SJCRH30 (cell line): ENCODE data around the gene SLC25A34. TPM values are rescaled to one million over a fixed set of nuclear protein-coding genes. Genes with fewer than 3 reads are reported as not detected.
A peak's percentile ranks its signal among the peaks of the same experiment; 100 is the strongest.
"Not testable (repeated sequence)": the region's sequence is repeated elsewhere in the genome, so short reads cannot be mapped to it uniquely, and the experiment has no call there.

Experiments
- DNase-seq, 2 experiments: peaks; one replicate each; pipeline ENCODE4 v3.0.0-alpha.2; 2015 to 2020
- H3K27ac ChIP-seq: fragments of 250-450 bp; sonication (Bioruptor Pico); 2 replicates; pipeline ENCODE4 v1.5.1; 2020; ENCODE audit warnings: mild to moderate bottlenecking, moderate library complexity
- H3K27me3 ChIP-seq: fragments of 250-450 bp; sonication (Bioruptor Pico); 2 replicates; pipeline ENCODE4 v1.5.1; 2020; ENCODE audit warnings: mild to moderate bottlenecking, moderate library complexity
- H3K36me3 ChIP-seq: fragments of 250-450 bp; sonication (Bioruptor Pico); 2 replicates; pipeline ENCODE4 v1.5.1; 2020; ENCODE audit warnings: mild to moderate bottlenecking, moderate library complexity
- H3K4me1 ChIP-seq: fragments of 250-450 bp; sonication (Bioruptor Pico); 2 replicates; pipeline ENCODE4 v1.5.1; 2020; ENCODE audit warnings: mild to moderate bottlenecking, moderate library complexity
- H3K4me3 ChIP-seq: fragments of 250-450 bp; sonication (Bioruptor Pico); 2 replicates; pipeline ENCODE4 v1.5.1; 2020; ENCODE audit warnings: mild to moderate bottlenecking, moderate library complexity
- H3K9me3 ChIP-seq: fragments of 250-450 bp; sonication (Bioruptor Pico); replicated peaks from 2 replicates; pipeline ENCODE4 v1.5.1; 2020; ENCODE audit warnings: mild to moderate bottlenecking, moderate library complexity
- total RNA-seq: library from RNA; depleted of rRNA; stranded (reverse); fragments of >200 nt; shearing (Covaris generic); gene quantifications from 2 replicates; pipeline ENCODE4 v1.2.3, GENCODE V29; 2014; rRNA removed

SLC25A34 gene
- total RNA-seq: 2.8 and 3.5 TPM in 2 replicates

DNA sequence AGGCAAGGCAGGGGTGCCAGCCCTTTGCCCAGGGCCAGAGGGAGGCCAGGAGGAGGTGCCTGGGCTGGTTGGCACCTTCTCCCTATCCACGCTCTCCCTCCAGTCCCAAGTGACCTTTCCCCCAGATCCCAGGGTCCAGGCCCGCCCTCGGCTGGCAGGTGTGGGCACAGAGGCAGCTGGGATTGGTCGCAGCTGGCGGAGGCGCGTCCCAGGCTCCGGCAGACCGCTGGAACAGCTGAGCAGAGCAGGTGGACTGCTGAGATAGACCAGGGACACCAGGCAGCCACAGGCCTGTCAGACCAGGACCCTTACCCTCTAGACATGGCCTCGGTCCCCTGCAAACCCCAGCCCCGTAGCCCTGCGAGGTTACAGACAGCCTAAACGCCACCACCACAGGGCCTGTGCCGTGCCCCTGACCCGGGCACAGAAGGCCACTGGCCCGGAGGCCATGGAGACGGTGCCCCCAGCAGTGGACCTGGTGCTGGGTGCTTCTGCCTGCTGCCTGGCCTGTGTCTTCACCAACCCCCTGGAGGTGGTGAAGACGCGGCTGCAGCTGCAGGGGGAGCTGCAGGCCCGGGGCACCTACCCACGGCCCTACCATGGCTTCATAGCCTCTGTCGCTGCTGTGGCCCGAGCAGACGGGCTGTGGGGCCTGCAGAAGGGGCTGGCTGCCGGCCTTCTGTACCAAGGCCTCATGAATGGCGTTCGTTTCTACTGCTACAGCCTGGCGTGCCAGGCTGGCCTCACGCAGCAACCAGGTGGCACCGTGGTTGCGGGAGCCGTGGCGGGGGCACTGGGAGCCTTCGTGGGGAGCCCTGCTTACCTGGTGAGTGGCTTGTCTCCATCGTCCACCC lies at the start of gene SLC25A34:
TSS of gene SLC25A34 (plus strand) at position 221 of the 854 bp plus-strand sequence. CDS start at position 449, 228 bp downstream.
- Histone ChIP-seq H3K9me3 (no peaks in the 10 kb centered on the region), H3K4me3 (no peak within 1 kb of the TSS), H3K4me1 (peaks cover 41% of the 10 kb centered on the region), H3K27ac (peak within 1 kb of the TSS; percentile 73), H3K27me3 (no peaks in the 10 kb centered on the region), H3K36me3 (peaks cover 2% of the 10 kb centered on the region)
- DNase-seq: peak; percentile 96 to 97

DNA sequence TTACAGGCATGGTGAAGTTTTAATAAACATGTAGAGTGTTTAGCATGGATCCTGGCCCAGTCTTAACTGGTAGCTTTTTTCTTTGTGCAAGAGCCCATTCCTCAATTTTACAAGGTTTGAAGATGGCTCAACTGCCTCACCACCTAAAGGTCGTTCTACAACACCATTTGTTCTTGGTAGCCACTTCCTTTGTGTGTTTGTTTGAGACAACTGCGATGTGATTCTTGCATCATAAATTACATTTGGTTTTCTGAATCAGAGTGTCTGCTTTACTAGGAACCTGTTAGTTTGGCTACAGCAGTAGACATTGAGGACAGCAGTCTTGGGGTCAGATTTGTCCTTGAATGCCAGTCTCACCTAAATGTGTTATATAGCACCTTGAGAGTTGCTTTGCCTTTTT lies 48.6 kb upstream of the SLC25A34 start:
- Histone ChIP-seq H3K27me3 (no peaks in the 10 kb centered on the region), H3K27ac (no peak overlapping the region), H3K9me3 (no peaks in the 10 kb centered on the region), H3K36me3 (peaks cover 5% of the 10 kb centered on the region; the same call in 1 of the 2 replicates), H3K4me1 (peaks cover 9% of the 10 kb centered on the region), H3K4me3 (no peak overlapping the region)
- no peak for DNase-seq

DNA sequence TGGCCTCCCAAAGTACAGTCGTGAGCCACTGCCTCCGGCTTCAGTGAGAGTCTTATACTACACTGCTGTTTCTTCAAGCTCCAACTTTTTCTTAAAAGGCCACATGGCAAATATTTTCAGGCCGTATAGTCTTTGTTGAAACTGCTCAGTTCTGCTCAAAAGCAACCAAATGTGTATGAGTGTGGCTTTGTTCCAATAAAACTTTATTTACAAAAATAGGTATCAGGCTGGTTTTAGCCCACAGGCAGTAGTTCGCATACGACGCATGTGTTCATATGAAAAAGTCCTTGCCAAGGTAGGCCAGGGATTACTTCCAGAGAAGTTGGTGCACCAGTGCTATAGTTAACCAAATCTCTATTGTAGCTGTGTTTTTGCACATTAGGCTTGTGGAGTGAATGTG lies 45.7 kb upstream of the SLC25A34 start:
- Histone ChIP-seq H3K27ac (no peak overlapping the region), H3K4me1 (peaks cover 9% of the 10 kb centered on the region), H3K27me3 (no peaks in the 10 kb centered on the region), H3K4me3 (no peak overlapping the region), H3K9me3 (no peaks in the 10 kb centered on the region), H3K36me3 (peaks cover 5% of the 10 kb centered on the region; the same call in 1 of the 2 replicates)
- no peak for DNase-seq

DNA sequence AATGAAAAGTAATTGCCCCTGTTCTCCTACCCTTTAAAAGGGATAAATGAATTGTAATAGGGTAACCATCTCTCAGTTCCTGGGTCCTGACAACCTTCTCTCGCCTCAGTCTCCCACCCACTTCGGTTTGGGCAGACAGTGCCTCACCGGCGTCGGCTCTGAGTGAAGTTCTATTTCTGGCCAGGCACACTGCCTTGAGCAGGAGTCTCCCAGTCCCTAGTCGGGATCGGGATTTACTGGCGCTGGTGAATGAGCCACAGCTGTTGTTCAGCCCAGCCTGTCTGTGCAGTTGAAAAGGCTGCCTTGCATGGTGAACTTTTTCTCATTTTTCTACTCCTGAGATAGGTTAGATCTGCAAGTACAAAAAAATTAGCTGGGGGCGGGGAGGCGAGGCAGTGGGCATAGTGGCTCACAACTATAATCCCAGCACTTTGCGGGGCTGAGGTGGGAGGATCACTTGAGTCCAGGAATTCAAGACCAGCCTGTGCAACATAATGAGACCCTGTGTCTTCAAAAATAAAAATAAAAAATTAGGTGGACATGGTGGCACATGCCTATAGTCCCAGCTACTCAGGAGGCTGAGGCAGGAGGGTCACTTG lies 44.5 kb upstream of the SLC25A34 start:
- peak; percentile 75 to 83 for DNase-seq

DNA sequence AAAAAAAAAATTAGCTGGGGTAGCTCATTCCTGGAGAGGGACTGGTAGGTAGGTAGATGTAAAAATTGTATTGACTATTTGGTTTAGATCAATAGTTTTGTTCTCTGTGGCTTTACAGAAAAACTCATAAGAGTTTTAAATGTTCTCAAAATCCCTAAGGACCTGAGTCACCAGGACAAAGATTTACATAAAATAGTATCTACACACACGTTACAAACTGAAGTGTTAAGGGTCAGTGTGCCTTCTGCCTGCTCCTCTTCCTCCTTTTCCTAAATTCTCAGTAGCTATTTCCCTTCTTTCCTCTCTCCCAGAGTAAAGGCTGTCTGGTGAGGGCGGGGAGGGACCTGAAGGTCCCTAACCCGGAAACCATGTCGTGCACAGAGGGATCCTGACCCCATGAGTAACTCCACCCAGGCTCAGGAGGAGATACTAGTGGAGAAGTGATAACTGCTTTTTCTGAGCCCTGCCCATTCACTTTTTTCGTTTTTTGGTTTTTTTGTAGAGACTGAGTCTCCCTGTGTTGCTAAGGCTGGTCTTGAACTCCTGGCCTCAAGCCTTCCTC lies 43.9 kb upstream of the SLC25A34 start:
- no peak overlapping the region for H3K27ac ChIP-seq
- peaks cover 9% of the 10 kb centered on the region for H3K4me1 ChIP-seq
- DNase-seq: no peak
- no peaks in the 10 kb centered on the region for H3K9me3 ChIP-seq
- no peaks in the 10 kb centered on the region for H3K27me3 ChIP-seq
- peaks cover 5% of the 10 kb centered on the region; the same call in 1 of the 2 replicates for H3K36me3 ChIP-seq
- no peak overlapping the region for H3K4me3 ChIP-seq

More for the DNA sequence above, 44.5 kb upstream of the SLC25A34 start:
- H3K4me3 ChIP-seq: no peak overlapping the region
- peaks cover 9% of the 10 kb centered on the region for H3K4me1 ChIP-seq
- H3K36me3 ChIP-seq: peaks cover 5% of the 10 kb centered on the region; the same call in 1 of the 2 replicates
- H3K27me3 ChIP-seq: no peaks in the 10 kb centered on the region
- no peaks in the 10 kb centered on the region for H3K9me3 ChIP-seq
- H3K27ac ChIP-seq: no peak overlapping the region; the same call in 1 of the 2 replicates

DNA sequence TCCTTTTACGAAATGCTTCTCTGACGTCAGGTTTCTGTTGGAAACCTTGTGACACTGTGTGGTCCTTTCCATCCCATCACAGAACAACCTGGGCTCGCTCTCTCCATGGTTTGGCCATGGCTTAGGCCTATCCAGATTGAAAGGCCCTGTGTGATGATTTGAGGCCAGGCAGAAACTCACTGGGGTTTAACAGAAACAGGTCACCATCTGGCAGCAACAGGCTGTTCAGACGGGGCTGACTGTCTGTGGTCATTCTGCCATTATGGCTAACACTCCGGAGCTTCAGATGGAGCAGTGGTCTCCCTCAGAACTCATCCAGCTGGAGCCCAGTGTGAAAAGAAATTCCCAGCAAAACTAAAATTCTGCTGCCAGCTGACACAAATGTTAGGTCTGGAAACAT lies 42.7 kb upstream of the SLC25A34 start:
- peaks cover 5% of the 10 kb centered on the region for H3K36me3 ChIP-seq
- H3K9me3 ChIP-seq: no peaks in the 10 kb centered on the region
- peaks cover 9% of the 10 kb centered on the region for H3K4me1 ChIP-seq
- no peak overlapping the region for H3K27ac ChIP-seq
- no peaks in the 10 kb centered on the region for H3K27me3 ChIP-seq
- H3K4me3 ChIP-seq: no peak overlapping the region
- no peak for DNase-seq

DNA sequence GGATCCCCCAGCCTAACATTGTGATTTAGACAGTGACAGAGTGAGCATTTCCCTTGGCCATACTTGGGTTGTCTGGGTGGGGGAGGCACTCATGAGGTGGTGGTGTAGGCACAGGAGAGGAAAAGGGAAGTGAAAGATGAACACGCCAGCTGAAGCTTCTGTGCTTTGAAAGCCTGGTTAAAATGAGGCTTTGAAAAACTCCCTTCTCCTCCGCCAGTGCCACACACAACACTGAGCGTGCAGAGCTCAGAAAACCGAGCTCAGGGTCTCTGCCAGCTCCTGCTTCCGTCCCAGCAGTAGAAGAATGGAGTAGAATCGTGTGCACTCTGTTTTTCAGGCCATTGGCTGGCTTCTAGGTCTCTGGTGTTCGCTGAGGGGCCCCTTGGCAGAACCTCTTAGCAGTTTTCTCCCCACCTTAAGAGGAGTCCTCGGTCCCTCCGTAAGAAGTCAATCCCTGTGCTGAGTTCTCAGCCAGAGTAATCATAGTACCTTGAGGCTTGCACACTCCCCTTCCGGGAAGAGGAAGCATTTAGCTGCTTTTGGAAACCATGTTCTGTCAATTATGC lies 39.0 kb upstream of the SLC25A34 start:
- H3K4me3 ChIP-seq: no peak overlapping the region
- 0 out of 2 replicates have a peak, but pooled peaks cover 3% of the 10 kb centered on the region for H3K9me3 ChIP-seq
- H3K36me3 ChIP-seq: peaks cover 7% of the 10 kb centered on the region
- H3K27ac ChIP-seq: no peak overlapping the region
- H3K27me3 ChIP-seq: no peaks in the 10 kb centered on the region
- DNase-seq: no peak
- no peaks in the 10 kb centered on the region for H3K4me1 ChIP-seq

DNA sequence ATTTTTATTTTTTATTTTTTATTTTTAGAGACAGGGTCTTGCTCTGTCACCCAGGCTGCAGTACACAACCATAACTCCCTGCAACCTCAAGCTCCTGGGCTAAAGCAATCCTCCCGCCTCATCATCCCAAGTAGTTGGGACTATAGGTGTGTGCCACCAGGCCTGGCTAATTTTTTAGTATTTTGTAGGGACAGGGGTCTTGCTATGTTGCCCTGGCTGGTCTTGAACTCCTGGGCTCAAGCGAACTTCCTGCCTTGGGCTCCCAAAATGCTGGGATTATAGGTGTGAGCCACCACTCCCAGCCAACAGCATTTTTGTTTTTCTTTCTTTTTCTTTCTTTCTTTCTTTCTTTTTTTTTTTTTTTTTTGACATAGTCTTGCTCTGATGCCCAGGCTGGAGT lies 37.9 kb upstream of the SLC25A34 start:
- DNase-seq: no peak
- no peak overlapping the region for H3K27ac ChIP-seq
- H3K4me1 ChIP-seq: no peaks in the 10 kb centered on the region
- no peak overlapping the region for H3K4me3 ChIP-seq
- no peaks in the 10 kb centered on the region for H3K27me3 ChIP-seq
- 0 out of 2 replicates have a peak, but pooled peaks cover 3% of the 10 kb centered on the region for H3K9me3 ChIP-seq
- peaks cover 7% of the 10 kb centered on the region for H3K36me3 ChIP-seq

DNA sequence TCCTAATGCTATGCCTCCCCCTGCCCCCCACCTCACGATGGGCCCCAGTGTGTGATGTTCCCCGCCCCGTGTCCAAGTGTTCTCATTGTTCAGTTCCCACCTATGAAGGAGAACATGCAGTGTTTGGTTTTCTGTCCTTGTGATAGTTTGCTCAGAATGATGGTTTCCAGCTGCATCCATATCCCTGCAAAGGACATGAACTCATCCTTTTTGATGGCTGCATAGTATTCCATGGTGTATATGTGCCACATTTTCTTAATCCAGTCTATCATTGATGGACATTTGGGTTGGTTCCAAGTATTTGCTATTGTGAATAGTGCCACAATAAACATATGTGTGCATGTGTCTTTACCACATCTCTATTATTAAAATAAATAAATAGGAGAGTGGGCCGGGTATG lies 36.7 kb upstream of the SLC25A34 start:
- H3K4me1 ChIP-seq, H3K27ac ChIP-seq, DNase-seq, H3K9me3 ChIP-seq, H3K27me3 ChIP-seq, H3K4me3 ChIP-seq, H3K36me3 ChIP-seq: not testable (repeated sequence)

DNA sequence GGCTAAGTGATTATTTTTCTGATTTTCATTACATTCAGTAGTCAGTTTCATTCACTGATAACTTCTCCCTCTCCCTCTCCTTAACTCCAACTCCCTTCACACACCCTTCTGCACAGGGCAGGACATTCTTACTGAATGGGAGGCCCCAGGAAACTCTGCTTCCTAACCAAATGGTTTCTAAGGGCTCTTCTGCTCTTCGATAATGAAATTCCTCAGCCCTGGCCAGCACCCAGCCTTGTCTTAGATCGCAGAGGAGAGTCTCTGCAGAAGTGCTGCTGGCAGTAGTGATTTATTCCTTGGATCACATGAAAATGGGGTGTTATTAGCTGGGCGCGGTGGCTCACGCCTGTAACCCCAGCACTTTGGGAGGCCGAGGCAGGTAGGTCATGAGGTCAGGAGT lies 35.5 kb upstream of the SLC25A34 start:
- no peak overlapping the region for H3K27ac ChIP-seq
- no peak overlapping the region for H3K4me3 ChIP-seq
- peaks cover 7% of the 10 kb centered on the region for H3K36me3 ChIP-seq
- H3K9me3 ChIP-seq: 0 out of 2 replicates have a peak, but pooled peaks cover 3% of the 10 kb centered on the region
- H3K27me3 ChIP-seq: no peaks in the 10 kb centered on the region
- no peak for DNase-seq
- H3K4me1 ChIP-seq: no peaks in the 10 kb centered on the region

DNA sequence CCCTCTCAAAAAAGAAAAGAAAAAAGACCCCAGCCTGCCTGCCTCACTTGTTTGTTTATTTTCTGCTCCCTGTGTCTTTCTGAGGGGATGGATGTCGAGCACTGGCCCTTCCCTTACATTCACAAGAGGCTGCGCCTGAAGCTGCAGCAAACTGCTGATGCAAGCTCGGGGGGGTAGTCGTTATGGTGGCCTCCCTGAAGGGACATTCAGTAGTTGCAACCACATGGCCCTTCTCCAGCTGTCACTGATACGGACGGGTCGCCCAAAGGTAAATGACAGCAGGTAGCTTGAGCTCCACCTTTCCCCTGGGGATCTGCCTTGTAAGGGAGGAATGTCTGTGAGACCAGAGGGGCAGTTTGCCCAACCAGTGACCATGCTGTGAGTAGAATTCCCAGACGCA lies 34.3 kb upstream of the SLC25A34 start:
- peaks cover 7% of the 10 kb centered on the region for H3K36me3 ChIP-seq
- no peak for DNase-seq
- no peak overlapping the region for H3K27ac ChIP-seq
- no peaks in the 10 kb centered on the region for H3K27me3 ChIP-seq
- no peak overlapping the region for H3K4me3 ChIP-seq
- 0 out of 2 replicates have a peak, but pooled peaks cover 3% of the 10 kb centered on the region for H3K9me3 ChIP-seq
- H3K4me1 ChIP-seq: 0 out of 2 replicates have a peak, but pooled peaks cover 2% of the 10 kb centered on the region

DNA sequence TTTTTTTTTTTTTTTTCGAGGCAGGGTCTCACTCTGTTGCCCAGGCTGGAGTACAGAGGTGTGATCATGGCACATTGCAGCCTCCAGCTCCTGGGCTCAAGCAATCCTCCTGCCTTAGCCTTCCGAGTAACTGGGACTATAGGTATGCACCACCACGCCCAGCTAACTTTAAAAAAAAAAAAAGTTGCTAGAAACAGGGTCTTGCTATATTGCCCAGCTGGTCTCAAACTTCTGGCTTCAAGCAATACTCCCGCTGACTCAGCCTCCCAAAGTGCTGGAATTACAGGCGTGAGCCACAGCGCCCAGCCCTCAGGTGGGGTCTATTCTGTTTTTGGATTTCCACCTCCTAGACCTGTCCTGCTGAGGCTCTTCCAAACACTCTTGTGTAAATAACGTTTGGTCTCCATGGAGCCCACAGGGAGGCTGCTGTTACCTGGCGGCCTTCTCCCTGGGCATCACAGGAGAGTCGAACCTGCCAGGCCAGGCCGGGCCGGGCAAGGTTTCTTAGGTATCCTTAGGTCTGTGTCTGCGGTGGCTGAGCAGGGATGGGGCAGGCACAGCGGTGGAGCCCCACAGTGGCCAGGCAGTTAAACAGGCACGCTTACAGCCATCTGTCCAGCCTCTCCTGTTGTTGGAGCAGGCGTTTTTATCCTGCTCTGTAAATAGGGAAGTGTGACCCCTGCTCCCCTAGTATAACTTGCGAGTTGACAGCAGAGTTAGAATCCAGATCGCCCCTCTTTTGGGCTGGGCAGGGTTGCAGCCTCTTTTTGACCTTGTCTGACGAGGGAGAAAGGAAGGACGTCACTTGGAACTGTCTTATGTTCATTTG lies 33.1 kb upstream of the SLC25A34 start:
- H3K4me3 ChIP-seq: no peak overlapping the region
- 0 out of 2 replicates have a peak, but pooled peaks cover 3% of the 10 kb centered on the region for H3K9me3 ChIP-seq
- no peak overlapping the region for H3K27ac ChIP-seq
- no peak for DNase-seq
- H3K4me1 ChIP-seq: 0 out of 2 replicates have a peak, but pooled peaks cover 3% of the 10 kb centered on the region
- H3K27me3 ChIP-seq: no peaks in the 10 kb centered on the region
- peaks cover 7% of the 10 kb centered on the region for H3K36me3 ChIP-seq

DNA sequence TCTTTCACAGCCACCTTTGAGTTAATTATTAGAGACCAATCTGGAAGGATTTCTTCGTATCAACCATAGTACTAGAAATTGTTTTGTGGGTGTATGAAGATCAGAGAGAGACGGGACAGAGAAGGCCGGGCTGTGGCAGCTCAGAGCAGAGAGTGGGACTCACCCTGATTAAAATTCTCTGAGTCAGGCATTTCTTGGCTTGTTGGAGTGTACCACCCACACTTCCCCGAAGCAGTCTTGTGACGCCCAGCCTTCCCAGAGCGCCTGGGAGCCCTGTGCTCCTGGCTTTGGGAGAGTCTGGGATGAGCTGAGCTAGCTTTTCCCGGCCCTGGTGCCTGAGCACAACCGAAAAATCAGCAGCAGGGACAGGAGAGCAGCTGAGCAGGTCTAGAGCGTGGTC lies 32.5 kb upstream of the SLC25A34 start:
- no peak overlapping the region for H3K4me3 ChIP-seq
- no peak for DNase-seq

More for the DNA sequence above, 32.5 kb upstream of the SLC25A34 start:
- Histone ChIP-seq H3K27me3 (no peaks in the 10 kb centered on the region), H3K4me1 (0 out of 2 replicates have a peak, but pooled peaks cover 3% of the 10 kb centered on the region), H3K9me3 (0 out of 2 replicates have a peak, but pooled peaks cover 3% of the 10 kb centered on the region), H3K27ac (no peak overlapping the region), H3K36me3 (peaks cover 6% of the 10 kb centered on the region)
